ENCODE data around the gene GLYR1. TPM values are rescaled to one million over a fixed set of nuclear protein-coding genes. Genes with fewer than 3 reads are reported as not detected.

The GLYR1 gene
- total and polyA plus RNA-seq, 10 of the 15 experiments (the other 5 are each of a cell fraction or from before 2014, with no cell fraction given): 7.3 to 90.2 (median 57.2) TPM

DNA sequence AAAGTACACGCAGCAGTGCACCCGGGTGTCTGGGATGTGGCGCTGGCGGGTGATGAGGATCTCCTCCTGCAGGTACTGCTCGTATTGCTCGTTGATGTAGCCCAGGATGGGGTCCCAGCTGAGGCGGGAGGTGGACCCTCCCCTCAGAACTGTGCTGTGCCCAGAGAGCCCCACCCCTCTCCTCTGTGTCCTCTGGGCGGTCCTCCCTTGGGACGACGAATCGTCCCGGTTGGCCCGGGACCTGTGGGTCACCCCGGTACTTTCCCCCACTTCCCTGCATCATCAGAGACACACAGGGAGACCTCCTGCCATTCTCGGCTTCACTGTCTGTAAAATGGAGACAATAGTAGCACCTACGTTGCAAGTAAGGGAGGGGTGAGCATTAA lies 63.1 kb downstream of the GLYR1 start (continued):
- no peak for TF ChIP-seq SMC3 (IDR thresholded peaks at IDR 0.05; ENCODE audit: borderline replicate concordance, low read length)
- TF ChIP-seq, protein P1, sequence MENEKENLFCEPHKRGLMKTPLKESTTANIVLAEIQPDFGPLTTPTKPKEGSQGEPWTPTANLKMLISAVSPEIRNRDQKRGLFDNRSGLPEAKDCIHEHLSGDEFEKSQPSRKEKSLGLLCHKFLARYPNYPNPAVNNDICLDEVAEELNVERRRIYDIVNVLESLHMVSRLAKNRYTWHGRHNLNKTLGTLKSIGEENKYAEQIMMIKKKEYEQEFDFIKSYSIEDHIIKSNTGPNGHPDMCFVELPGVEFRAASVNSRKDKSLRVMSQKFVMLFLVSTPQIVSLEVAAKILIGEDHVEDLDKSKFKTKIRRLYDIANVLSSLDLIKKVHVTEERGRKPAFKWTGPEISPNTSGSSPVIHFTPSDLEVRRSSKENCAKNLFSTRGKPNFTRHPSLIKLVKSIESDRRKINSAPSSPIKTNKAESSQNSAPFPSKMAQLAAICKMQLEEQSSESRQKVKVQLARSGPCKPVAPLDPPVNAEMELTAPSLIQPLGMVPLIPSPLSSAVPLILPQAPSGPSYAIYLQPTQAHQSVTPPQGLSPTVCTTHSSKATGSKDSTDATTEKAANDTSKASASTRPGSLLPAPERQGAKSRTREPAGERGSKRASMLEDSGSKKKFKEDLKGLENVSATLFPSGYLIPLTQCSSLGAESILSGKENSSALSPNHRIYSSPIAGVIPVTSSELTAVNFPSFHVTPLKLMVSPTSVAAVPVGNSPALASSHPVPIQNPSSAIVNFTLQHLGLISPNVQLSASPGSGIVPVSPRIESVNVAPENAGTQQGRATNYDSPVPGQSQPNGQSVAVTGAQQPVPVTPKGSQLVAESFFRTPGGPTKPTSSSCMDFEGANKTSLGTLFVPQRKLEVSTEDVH (IDR thresholded peaks at IDR 0.05; ENCODE audit: low read depth, partially characterized antibody): no peak

DNA sequence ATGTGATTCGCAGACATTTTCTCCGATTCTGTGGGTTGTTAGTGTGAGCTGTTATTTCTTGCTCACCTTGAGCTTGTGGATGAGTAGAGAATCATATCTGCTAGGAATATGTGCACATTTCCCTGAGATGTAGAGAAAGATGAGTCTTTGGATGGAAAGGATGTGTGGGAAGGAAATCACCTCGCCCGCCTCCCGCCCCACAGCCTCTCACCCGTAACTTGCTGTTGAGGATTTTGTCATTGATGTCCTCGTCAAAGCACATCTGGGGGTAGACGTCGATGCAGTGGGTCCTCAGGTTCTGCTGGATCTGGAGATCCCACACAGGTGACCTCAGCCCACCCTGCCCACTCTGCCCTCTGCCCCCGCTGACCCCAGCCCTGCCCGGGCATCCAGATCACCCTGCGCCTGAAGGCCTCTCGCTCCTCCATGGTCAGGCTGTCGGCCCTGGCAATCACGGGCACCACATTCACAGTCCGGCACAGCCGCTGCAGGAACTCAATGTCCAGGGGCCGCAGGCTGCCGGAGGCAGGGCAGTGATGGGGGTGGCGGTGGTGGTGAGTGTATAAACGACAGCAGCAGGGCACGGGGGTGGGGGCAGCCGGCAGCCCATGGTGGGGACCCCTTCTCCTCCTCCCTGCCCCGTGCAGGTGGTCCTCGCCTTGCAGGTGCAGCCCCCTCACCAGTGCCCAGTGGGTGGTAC lies 63.7 kb downstream of the GLYR1 start:
- H3K9me3 ChIP-seq (replicated peaks; ENCODE audit: control insufficient read depth, insufficient read depth, low read length): no peaks in the 10 kb centered on the region
- no TSS peak for BruUV-seq (replicated peaks)
- no peaks in the 10 kb centered on the region for H3K79me2 ChIP-seq (ENCODE audit: control insufficient read depth, insufficient read depth, low read length)
- no peaks in the 10 kb centered on the region for H3K4me1 ChIP-seq (ENCODE audit: control insufficient read depth, insufficient read depth, low read length)
- in situ Hi-C loops (cut with MboI) (no loop called here), intact Hi-C loops (cut with micrococcal nuclease; ENCODE audit: unreplicated experiment) (no loop called here)
- ATAC-seq (no peak), FAIRE-seq (no peak), DNase-seq (ENCODE audit: low read depth, low spot score) (no peak)
- WGBS (ENCODE audit: insufficient coverage, insufficient replicate concordance, low lambda C conversion rate, missing lambda C conversion rate): 67% methylated on average over 21 of the region's 25 CpGs
- TF ChIP-seq NR2C1 (IDR thresholded peaks at IDR 0.05): no peak
- TF ChIP-seq POLR2A (IDR thresholded peaks at IDR 0.05; ENCODE audit: low read depth, low read length): no peak
- no peak for TF ChIP-seq SREBF1 (IDR thresholded peaks at IDR 0.05; ENCODE audit: low read length)
- TF ChIP-seq, protein P2, sequence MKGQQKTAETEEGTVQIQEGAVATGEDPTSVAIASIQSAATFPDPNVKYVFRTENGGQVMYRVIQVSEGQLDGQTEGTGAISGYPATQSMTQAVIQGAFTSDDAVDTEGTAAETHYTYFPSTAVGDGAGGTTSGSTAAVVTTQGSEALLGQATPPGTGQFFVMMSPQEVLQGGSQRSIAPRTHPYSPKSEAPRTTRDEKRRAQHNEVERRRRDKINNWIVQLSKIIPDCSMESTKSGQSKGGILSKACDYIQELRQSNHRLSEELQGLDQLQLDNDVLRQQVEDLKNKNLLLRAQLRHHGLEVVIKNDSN (IDR thresholded peaks at IDR 0.05; ENCODE audit: borderline replicate concordance, extremely low read length, insufficient read depth, low read depth, low read length): no peak
- TF ChIP-seq ZNF274 (IDR thresholded peaks at IDR 0.05; ENCODE audit: insufficient read depth, insufficient read length): no peak
- TF ChIP-seq RAD21 (IDR thresholded peaks at IDR 0.05; ENCODE audit: insufficient read depth, low read depth, low read length): no peak
- TF ChIP-seq, protein P3, sequence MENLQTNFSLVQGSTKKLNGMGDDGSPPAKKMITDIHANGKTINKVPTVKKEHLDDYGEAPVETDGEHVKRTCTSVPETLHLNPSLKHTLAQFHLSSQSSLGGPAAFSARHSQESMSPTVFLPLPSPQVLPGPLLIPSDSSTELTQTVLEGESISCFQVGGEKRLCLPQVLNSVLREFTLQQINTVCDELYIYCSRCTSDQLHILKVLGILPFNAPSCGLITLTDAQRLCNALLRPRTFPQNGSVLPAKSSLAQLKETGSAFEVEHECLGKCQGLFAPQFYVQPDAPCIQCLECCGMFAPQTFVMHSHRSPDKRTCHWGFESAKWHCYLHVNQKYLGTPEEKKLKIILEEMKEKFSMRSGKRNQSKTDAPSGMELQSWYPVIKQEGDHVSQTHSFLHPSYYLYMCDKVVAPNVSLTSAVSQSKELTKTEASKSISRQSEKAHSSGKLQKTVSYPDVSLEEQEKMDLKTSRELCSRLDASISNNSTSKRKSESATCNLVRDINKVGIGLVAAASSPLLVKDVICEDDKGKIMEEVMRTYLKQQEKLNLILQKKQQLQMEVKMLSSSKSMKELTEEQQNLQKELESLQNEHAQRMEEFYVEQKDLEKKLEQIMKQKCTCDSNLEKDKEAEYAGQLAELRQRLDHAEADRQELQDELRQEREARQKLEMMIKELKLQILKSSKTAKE (IDR thresholded peaks at IDR 0.05; ENCODE audit: low read depth, poor library complexity, severe bottlenecking): no peak
- TF ChIP-seq IKZF2 (IDR thresholded peaks at IDR 0.05): no peak
- TF ChIP-seq POLR2AphosphoS5 (IDR thresholded peaks at IDR 0.05; ENCODE audit: low read length): no peak
- TF ChIP-seq MYC (IDR thresholded peaks at IDR 0.05; ENCODE audit: insufficient read depth, insufficient read length, insufficient replicate concordance, low read length, severe bottlenecking): no peak
- no peak for TF ChIP-seq CREM (IDR thresholded peaks at IDR 0.05; ENCODE audit: low read depth)
- TF ChIP-seq KLF5 (IDR thresholded peaks at IDR 0.05; ENCODE audit: partially characterized antibody): no peak
- no peak for TF ChIP-seq RUNX3 (IDR thresholded peaks at IDR 0.05; ENCODE audit: low read length)
- H3K4me2 ChIP-seq (ENCODE audit: control insufficient read depth, insufficient read depth): no peak overlapping the region
- SMC1A ChIA-PET (ENCODE audit: uncharacterized antibody, unreplicated experiment): no interaction called here
- no peaks in the 10 kb centered on the region for H3K27me3 ChIP-seq (replicated peaks in 1 of 2; ENCODE audit: control insufficient read depth in 2 of 2, insufficient read depth in 2 of 2, low read length in 1 of 2)
- POLR2A ChIA-PET: interaction anchor here (0.9 kb wide), 1 partner anchor 10 kb away, joined by 3 read pairs; no protein-coding TSS in a partner anchor
- CTCF ChIA-PET: no interaction called here
- no peak overlapping the region for H3K4me3 ChIP-seq
- H3K27ac ChIP-seq (ENCODE audit: control insufficient read depth, insufficient read depth): no peak overlapping the region
- no peaks in the 10 kb centered on the region for H4K20me1 ChIP-seq (ENCODE audit: control insufficient read depth, insufficient read depth)
- RAD21 ChIA-PET (ENCODE audit: unreplicated experiment): no interaction called here
- H2AFZ ChIP-seq (ENCODE audit: control insufficient read depth, low read depth, low read length): no peak overlapping the region
- no peak overlapping the region for H3K9ac ChIP-seq (ENCODE audit: control insufficient read depth, insufficient read depth, low read length)
- no peaks in the 10 kb centered on the region for H3K36me3 ChIP-seq (ENCODE audit: control insufficient read depth in 2 of 2, insufficient read depth in 2 of 2, low read length in 1 of 2)
